Activated naive CD8-positive, alpha-beta T cell treated with anti-CD3 and anti-CD28 coated beads, Interleukin-2, amount 10 ng/mL, durations not matched to agents 7 days and 5 days (primary cell): ENCODE data around the gene ENSA. TPM values are rescaled to one million over a fixed set of nuclear protein-coding genes. Genes with fewer than 3 reads are reported as not detected.
"Not testable (repeated sequence)": the region's sequence is repeated elsewhere in the genome, so short reads cannot be mapped to it uniquely, and the experiment has no call there.

Experiments
- ATAC-seq: fragments of 150-1000 bp; cut with Tn5 transposase; one replicate; pipeline ENCODE4 v1.10.0; 2021; ENCODE audit warnings: low read depth, moderate library complexity
- POLR2A ChIA-PET: fragments of 350-600 bp; sonication (Branson Sonifier 250); formaldehyde crosslinking; loops from one replicate; lab custom pipeline; 2021; ENCODE audit warnings: antibody characterized with exemption; lab: Charles Lee
- DNase-seq: peaks from one replicate; pipeline ENCODE4 v3.0.0; 2021
- H3K27ac Mint-ChIP-seq: one replicate; pipeline ENCODE4 v1.8.0; 2022; ENCODE audit warnings: mild to moderate bottlenecking, mixed read lengths
- H3K27me3 Mint-ChIP-seq: one replicate; pipeline ENCODE4 v1.8.0; 2022; ENCODE audit warnings: mild to moderate bottlenecking, moderate library complexity, mixed read lengths
- H3K36me3 Mint-ChIP-seq: one replicate; pipeline ENCODE4 v1.8.0; 2021; ENCODE audit warnings: mild to moderate bottlenecking, mixed read lengths
- H3K4me1 Mint-ChIP-seq: one replicate; pipeline ENCODE4 v1.8.0; 2021; ENCODE audit warnings: mixed read lengths
- H3K4me3 Mint-ChIP-seq: one replicate; pipeline ENCODE4 v1.8.0; 2022; ENCODE audit warnings: mild to moderate bottlenecking, moderate library complexity, mixed read lengths
- H3K9me3 Mint-ChIP-seq: one replicate; pipeline ENCODE4 v1.8.0; 2021; ENCODE audit warnings: mixed read lengths
- total RNA-seq, 2 experiments: library from RNA; stranded (reverse); gene quantifications; one replicate each; pipeline ENCODE4 v1.2.3, GENCODE V29; 2021

ENSA gene
- total RNA-seq, 2 experiments from 2014 or later: 161 to 172 TPM

DNA sequence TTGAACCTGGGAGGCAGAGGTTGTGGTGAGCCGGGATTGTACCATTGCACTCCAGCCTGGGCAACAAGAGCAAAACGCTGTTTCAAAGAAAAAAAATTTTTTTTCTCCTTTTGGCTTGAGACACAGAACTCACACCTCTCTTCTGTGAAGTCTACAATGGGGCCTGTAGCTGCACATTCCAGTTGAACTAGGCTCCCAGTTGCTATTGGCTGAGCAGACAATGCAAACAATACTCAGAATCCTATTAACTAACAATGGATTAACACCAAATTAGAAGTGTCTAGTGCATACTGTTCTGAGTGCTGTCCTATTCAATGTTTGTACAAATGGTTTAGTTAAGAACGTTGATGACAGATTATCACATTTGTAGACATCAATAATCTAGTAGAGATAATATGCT is 32.4 kb downstream of the ENSA start:
- no peak for DNase-seq
- Mint-ChIP-seq H3K36me3 (peaks cover 4% of the 10 kb centered on the region), H3K4me1 (peaks cover 9% of the 10 kb centered on the region), H3K9me3 (no peaks in the 10 kb centered on the region), H3K27ac (no peak overlapping the region), H3K4me3 (no peak overlapping the region), H3K27me3 (no peaks in the 10 kb centered on the region)
- ATAC-seq: no peak
- POLR2A ChIA-PET: no interaction called here

- H3K27me3 Mint-ChIP-seq: no peaks in the 10 kb centered on the region
- POLR2A ChIA-PET: no interaction called here
- ATAC-seq (no peak), DNase-seq (no peak)
- no peak overlapping the region for H3K4me3 Mint-ChIP-seq
- no peaks in the 10 kb centered on the region for H3K9me3 Mint-ChIP-seq
- peaks cover 4% of the 10 kb centered on the region for H3K36me3 Mint-ChIP-seq
- H3K4me1 Mint-ChIP-seq: peaks cover 9% of the 10 kb centered on the region
- H3K27ac Mint-ChIP-seq: no peak overlapping the region
These were observed 33.1 kb downstream of the ENSA start for GRCh38 chr1:150596095-150596892.

DNA sequence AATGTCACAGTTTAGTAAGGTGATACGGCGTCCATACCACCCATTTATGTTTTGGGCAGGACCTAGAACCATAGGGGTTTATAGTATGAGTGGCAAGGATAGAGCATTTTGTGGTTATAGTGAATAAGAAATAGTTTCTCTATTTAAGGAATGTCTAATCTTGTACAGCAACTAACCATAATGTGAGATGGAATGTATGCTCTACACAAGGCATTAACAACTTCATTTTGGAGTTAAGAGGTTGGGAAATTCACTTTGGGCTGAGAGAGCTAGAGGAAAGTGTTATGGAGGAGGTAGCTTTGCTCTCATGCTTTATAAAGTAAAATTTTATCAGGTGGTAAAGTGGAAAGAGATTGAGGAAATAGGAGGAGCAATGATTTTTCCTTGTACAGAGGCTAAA is 47.0 kb downstream of the ENSA start:
- Mint-ChIP-seq H3K4me1 (peaks cover 13% of the 10 kb centered on the region), H3K27ac (no peak overlapping the region), H3K4me3 (no peak overlapping the region), H3K9me3 (no peaks in the 10 kb centered on the region), H3K27me3 (no peaks in the 10 kb centered on the region), H3K36me3 (peaks cover 29% of the 10 kb centered on the region)
- POLR2A ChIA-PET: interaction anchor here (0.7 to 1.5 kb wide), 3 partner anchors 14 to 22 kb away, joined by 3 to 4 read pairs (median 4); no protein-coding TSS in a partner anchor
- ATAC-seq (no peak), DNase-seq (no peak)

- not testable (repeated sequence) for H3K4me3 Mint-ChIP-seq, ATAC-seq, H3K9me3 Mint-ChIP-seq, H3K27me3 Mint-ChIP-seq, DNase-seq, H3K27ac Mint-ChIP-seq
- H3K4me1 Mint-ChIP-seq: peaks cover 13% of the 10 kb centered on the region
- H3K36me3 Mint-ChIP-seq: peaks cover 33% of the 10 kb centered on the region
- POLR2A ChIA-PET: interaction anchor here (13.3 kb wide), 1 partner anchor 17 kb away, joined by 1003 read pairs; no protein-coding TSS in a partner anchor
These were observed 47.5 kb downstream of the ENSA start for GRCh38 chr1:150581962-150582361.

- H3K4me3 Mint-ChIP-seq, DNase-seq, H3K27ac Mint-ChIP-seq, H3K27me3 Mint-ChIP-seq, H3K9me3 Mint-ChIP-seq, ATAC-seq: not testable (repeated sequence)
- H3K36me3 Mint-ChIP-seq: peaks cover 37% of the 10 kb centered on the region
- peaks cover 13% of the 10 kb centered on the region for H3K4me1 Mint-ChIP-seq
- POLR2A ChIA-PET: interaction anchor here (1.5 to 13.3 kb wide), 2 partner anchors 17 to 405 kb away, joined by 4 to 1003 read pairs; no protein-coding TSS in a partner anchor
These were observed 48.0 kb downstream of the ENSA start for GRCh38 chr1:150581437-150581836.

DNA sequence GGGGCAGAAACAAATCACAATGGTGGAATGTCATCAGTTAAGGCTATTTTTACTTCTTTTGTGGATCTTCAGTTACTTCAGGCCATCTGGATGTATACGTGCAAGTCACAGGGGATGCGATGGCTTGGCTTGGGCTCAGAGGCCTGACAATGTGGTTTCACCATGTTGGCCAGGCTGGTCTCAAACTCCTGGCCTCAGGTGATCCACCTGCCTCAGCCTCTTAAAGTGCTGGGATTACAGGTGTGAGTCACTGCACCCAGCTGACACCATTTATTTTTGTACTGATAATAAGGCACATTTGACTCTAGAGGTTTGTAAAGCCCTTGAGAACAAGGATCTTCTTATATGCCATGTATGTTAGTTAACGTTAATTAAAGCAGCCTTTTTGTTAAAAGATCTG is 48.4 kb downstream of the ENSA start:
- peaks cover 40% of the 10 kb centered on the region for H3K36me3 Mint-ChIP-seq
- not testable (repeated sequence) for H3K27me3 Mint-ChIP-seq, DNase-seq, H3K9me3 Mint-ChIP-seq, ATAC-seq
- POLR2A ChIA-PET: interaction anchor here (1.5 to 13.3 kb wide), 4 partner anchors 8 to 406 kb away, joined by 4 to 1003 read pairs (median 50); partner anchors contain the start of gene ENSA
- H3K4me3 Mint-ChIP-seq: peak overlapping the region; percentile 92
- peaks cover 14% of the 10 kb centered on the region for H3K4me1 Mint-ChIP-seq
- H3K27ac Mint-ChIP-seq: peak overlapping the region; percentile 91

DNA sequence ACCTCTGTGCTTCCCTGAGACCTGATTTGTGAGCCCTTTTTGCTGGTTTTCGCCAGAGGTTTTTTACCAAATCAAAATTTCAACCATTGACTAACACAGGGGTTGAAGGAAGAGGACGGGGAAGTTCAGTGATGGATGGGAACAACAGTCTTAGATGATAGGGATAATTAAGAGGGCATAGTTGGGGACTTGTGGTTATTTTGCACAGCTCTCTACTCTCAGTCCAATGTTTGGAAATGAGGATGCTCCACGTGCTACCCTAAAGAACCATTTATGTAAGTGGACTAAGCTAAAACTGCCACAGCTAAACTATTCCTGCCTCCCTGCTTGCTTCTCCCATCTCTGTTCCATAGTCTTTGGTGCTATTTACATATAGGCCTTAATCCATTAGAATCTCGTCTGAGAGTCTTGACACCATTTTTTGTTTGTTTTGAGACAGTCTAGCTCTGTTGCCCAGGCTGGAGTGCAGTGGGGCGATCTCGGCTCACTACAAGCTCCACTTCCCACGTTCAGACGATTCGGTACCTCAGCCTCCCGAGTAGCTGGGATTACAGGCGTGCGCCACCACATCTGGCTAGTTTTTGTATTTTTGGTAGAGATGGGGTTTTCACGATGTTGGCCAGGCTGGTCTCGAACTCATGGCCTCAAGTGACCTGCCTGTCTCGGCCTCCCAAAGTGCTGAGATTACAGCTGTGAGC is 49.3 kb downstream of the ENSA start:
- peaks cover 19% of the 10 kb centered on the region for H3K4me1 Mint-ChIP-seq
- POLR2A ChIA-PET: interaction anchor here (0.6 to 13.3 kb wide), 31 partner anchors 9 to 652 kb away, joined by 3 to 1003 read pairs (median 5); partner anchors contain the start of genes CDC42SE1, ENSA, FALEC and GOLPH3L
- DNase-seq (no peak), ATAC-seq (no peak)
- H3K36me3 Mint-ChIP-seq: peaks cover 44% of the 10 kb centered on the region
- no peaks in the 10 kb centered on the region for H3K9me3 Mint-ChIP-seq
- no peaks in the 10 kb centered on the region for H3K27me3 Mint-ChIP-seq
- peak overlapping the region; percentile 92 for H3K4me3 Mint-ChIP-seq
- H3K27ac Mint-ChIP-seq: peak overlapping the region; percentile 91

DNA sequence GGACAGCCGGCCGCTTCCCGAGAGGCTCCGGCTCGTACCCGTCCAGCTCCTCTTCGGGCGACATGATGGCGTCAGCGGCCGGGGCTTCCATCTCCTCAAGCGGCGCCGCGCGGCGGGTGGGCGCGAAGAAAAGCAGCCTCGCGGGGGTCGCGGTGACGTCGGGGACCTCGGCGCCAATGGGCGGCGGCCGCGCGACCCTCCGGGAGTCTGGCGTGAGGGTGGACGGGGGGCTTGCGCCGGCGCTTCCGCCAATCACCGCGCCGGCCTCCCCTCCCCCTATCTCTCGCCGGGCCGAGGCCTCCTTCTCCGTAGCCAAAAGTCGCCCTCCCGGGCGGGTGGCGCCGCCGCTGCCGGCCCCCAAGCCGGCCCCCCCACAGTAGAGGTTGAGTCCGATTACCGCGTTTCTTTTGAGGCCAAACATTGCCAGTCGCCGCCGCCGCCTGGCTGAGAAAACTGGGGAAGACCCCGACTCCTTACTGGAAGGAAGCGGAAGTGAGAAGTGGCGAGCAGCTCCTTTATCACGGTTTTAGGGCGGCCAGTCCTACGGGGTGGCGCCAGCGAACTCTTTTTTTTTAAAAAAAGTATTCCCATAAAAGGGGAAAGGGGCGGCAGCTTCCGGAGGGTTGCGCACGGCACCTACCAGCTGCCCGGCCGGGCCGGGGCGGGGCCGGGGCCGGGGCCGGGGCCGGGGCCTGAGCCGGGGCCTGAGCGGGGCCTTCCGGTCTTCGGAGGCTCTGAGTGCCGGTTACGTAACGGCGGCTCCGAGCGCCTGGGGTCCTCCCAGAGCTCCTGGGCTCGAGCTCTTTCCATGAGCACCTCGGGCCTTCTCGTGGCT is 50.1 kb downstream of the ENSA start, which contains the start of gene MCL1:
MCL1 (minus strand) TSS at position 501 of the 835 bp plus-strand sequence; CDS start at position 421, 80 bp downstream.
- peak; percentile 75 for ATAC-seq
- Mint-ChIP-seq H3K4me1 (peaks cover 26% of the 10 kb centered on the region), H3K36me3 (peaks cover 51% of the 10 kb centered on the region)

GRCh38 chr1:150578272-150579109 is 50.9 kb downstream of the ENSA start:
- peaks cover 55% of the 10 kb centered on the region for H3K36me3 Mint-ChIP-seq
- no peaks in the 10 kb centered on the region for H3K27me3 Mint-ChIP-seq
- peak overlapping the region; percentile 92 for H3K4me3 Mint-ChIP-seq
- H3K9me3 Mint-ChIP-seq: no peaks in the 10 kb centered on the region
- ATAC-seq (peak; percentile 7), DNase-seq (peak; percentile 64)
- peak overlapping the region; percentile 90 for H3K27ac Mint-ChIP-seq
- POLR2A ChIA-PET: interaction anchor here (0.9 to 13.3 kb wide), 13 partner anchors 14 to 429 kb away, joined by 3 to 1003 read pairs (median 4); partner anchors contain the start of genes ENSA, FALEC, GOLPH3L and TARS2
- peaks cover 31% of the 10 kb centered on the region for H3K4me1 Mint-ChIP-seq

More for the DNA sequence above, 50.1 kb downstream of the ENSA start, which contains the start of gene MCL1:
- Mint-ChIP-seq H3K4me3 (peak within 1 kb of the TSS; percentile 92), H3K27me3 (no peaks in the 10 kb centered on the region), H3K9me3 (no peaks in the 10 kb centered on the region), H3K27ac (peak within 1 kb of the TSS; percentile 91)
- POLR2A ChIA-PET: interaction anchor here (0.6 to 13.3 kb wide), 32 partner anchors 9 to 651 kb away, joined by 3 to 1003 read pairs (median 5); partner anchors contain the start of genes CDC42SE1, ENSA, FALEC and GOLPH3L
- DNase-seq: peak; percentile 88

DNA sequence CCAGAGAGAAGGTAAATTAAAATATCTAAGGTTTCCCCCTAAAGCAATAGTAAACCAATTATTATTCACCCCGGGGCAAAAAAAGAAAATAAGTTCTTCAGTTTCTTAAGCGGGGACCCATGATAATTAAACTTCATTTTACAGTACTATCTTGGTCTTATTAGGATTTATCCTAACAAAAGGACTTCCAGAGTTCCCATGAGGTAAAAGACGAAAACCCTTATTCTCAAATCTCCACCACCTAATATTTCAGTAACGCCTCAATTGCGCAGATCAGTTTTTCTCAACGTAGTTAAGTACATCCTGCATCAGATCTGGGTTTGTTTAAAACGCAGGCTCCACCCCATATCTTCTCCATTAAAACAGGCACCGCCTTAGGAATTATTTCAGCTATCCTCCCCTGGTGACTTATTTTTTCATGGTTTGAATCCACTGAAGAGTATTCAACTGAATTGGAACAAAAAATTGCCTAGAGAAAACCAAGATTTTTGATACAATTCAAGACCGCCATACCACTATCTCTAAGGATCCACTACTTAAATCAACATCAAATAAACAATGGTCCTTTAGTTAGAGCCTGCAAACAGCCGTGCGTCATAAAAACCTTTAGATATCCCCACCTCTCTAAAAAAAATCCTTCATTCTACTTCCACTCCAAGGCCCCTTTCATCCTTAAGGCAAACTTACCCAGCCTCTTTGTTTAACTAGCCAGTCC is 51.7 kb downstream of the ENSA start:
- ATAC-seq: no peak
- no peak for DNase-seq
- Mint-ChIP-seq H3K27ac (peak overlapping the region; percentile 90), H3K4me3 (peak overlapping the region; percentile 92), H3K27me3 (no peaks in the 10 kb centered on the region), H3K4me1 (peaks cover 39% of the 10 kb centered on the region), H3K9me3 (no peaks in the 10 kb centered on the region), H3K36me3 (peaks cover 63% of the 10 kb centered on the region)
- POLR2A ChIA-PET: interaction anchor here (1.0 to 13.3 kb wide), 6 partner anchors 13 to 90 kb away, joined by 3 to 1003 read pairs (median 50); partner anchors contain the start of genes ENSA and TARS2
